ENCODE measurements around the gene PEF1.

PEF1 gene, protein sequence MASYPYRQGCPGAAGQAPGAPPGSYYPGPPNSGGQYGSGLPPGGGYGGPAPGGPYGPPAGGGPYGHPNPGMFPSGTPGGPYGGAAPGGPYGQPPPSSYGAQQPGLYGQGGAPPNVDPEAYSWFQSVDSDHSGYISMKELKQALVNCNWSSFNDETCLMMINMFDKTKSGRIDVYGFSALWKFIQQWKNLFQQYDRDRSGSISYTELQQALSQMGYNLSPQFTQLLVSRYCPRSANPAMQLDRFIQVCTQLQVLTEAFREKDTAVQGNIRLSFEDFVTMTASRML

DNA sequence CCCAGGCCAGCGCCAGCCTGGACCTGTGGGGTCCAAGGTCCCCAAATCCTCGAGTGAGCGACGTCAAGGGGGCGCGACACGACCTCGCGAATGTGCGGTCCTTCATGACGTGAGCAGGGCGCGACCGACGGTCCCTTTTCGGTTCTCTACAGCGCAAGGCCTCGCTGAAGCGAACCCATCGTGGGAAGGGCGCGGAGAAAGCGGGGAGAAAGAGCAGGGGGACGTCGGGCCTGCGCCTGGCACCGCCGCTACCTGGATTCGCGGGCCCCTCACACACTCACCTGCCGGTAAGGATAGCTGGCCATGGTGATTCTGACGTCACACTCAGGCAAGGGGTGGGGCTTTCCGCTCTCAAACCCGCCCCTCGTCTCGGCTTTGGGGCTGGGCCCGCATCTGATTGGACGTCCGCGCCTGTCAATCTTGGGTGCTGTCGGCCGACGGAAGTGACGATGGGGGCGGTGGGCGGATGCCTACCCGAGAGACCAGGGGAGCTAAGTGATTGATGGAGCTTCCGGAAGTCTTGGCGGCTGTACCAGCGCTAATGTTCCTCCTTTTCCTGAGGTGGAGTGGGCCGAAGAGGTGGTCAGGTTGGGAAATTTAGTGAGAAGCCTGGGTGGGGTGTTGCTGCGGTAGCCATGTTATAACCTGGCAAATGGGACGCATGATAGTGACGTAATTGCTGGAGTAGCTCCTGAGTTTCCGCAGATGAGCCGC, at the start of gene PEF1:
Gene PEF1, minus strand, starts transcription at position 317 of the 714 bp plus-strand sequence. Its CDS starts 12 bp downstream, at position 305.
- peak; percentile 98 for DNase-seq (ENCODE audit: low read depth in 2 of 2)

DNA sequence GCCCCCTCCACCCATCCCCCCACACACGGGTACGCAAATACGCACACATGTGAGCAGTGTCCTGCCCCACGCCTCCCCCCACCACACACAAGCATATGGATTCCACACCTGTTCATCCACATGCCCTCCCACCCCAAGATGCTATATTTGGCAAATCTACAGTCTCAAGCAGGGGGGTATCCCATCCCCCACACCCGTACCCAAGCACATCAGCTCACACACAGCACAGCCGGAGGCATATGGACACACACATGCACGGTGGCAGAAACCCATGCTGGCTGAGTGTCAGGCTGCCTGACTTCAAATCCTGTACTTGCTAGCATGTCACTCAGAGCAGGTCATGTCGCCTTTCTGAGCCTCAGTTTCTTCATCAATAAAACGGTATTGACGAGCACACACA, 48.6 kb upstream of the PEF1 start:
- DNase-seq (ENCODE audit: low read depth in 2 of 2), result no peak

DNA sequence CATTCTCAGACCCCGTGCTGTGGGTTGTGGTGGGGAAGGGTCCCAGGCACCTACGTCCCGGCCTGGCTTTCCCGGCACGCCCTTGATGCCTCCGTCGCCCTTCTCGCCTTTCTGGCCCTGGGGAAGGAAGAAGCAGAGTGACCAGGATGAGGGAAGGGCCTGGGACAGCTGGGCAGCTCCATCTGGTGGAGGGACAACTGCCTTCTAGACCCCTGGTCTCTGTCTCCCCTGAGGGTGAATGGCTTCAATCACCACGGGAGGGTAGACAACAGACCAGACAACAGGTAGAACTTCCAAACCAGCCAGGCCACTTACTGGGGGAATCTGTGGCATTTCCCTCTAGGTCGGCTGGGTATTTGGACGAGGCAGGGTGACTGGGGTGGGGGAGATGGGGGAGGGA, 47.3 kb upstream of the PEF1 start:
- DNase-seq (ENCODE audit: low read depth in 2 of 2), result no peak

DNA sequence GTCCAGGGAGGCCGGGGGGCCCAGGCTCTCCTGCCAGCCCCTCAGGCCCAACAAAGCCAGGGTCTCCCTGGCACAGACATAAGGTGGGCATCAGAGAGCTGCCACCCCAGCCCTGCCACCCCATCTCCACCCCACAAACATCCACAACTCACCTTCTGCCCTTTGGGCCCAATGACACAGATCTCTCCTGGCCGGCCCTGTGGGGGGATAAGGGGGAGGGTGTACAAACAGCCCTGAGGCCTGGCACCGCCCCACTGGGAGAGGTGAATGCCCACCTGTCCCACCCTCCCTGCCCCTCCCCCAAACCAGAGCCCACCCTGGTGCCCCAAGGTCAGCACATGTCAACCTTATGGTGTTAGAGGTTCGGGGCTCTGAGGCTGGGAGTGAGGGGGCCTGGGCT, 46.8 kb upstream of the PEF1 start:
- DNase-seq (ENCODE audit: low read depth in 2 of 2), result no peak

DNA sequence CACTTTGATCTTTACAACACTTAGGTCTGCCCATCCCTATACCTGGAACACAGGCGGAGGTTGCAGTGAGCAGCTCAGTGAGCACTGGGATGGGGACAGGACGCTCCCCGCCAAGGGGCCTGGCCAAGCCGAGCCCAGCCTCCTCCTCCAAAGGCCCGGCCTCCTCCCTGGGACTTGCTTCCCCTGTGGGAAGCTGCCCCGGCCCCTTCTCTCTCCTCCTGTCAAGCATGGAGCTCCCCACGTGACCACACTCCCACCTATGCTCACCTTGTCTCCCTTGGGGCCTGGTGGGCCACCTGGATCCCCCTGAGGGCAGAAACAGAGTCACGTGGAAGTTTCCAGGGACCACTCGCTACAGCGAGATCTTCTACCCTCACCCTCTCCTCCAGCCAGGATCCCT, 46.2 kb upstream of the PEF1 start:
- no peak for DNase-seq (ENCODE audit: low read depth in 2 of 2)

DNA sequence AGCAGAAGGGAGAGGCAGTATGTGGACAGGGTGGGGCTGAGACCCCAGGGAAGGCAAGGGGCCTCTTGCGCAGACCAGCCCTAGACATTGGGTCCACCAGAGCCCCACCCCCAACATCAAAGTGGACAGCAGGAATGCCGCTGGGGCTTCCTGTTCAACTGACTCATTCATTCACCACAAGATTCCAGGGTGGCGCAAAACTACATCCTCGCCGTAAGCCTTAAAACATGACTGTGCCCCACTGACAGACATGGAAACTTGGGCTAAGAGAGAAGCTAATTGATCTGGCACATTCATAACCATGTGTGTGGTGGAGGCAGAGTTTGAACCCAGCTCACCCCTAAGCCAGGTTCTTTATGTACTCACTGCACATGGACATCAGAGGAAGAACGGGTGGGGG, 45.2 kb upstream of the PEF1 start:
- no peak for DNase-seq (ENCODE audit: low read depth in 2 of 2)

DNA sequence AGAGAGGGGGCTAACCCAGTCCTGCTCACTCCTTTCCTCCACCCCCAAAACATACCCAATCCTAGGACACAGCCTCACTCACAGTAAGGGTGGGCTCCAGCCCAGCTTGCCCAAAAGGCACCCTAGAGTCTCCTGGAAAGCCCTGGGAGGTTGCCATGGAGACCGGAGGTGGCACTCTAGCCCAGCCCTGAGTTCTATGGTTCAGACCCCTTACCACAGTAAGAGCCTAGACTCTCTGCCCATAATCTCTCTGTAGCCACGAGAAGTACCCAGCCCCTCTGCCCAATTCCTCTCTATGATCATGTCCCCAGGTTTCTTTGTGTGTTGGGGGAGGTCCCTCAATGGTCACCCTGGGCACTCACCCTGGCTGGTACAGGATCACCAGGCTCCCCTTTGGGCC, 44.7 kb upstream of the PEF1 start:
- DNase-seq (ENCODE audit: low read depth in 2 of 2), result no peak

DNA sequence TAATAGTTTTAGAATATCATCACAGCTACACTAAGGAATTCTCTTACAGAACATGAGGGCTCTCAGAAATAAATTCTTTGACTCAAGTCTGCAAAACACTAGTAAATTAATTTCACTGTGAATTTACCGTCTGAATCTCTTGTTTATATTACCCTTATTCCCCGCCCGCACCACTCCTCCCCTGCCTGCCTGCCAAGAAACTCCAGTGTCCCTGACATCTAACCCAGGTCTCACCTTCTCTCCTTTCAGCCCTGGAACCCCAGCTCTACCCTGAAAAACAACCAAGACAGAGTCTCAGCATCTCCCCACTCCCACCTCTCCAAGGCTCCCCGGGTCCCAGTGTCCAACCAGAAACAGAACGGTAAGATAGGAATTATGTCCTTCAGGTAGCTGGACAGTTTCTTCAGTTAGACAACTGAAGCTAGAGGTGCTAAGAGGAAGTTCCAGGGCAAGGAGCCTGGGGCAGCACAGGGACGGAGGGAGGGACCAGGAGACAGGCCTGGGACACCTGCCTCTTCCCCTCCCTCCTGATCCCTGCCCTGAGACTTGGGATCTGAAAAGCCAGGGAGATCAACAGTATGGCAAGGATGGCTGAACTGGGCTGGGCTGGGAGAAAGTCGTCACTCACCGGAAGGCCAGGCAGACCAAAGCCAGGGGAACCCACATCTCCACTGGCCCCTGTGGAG, 43.7 kb upstream of the PEF1 start:
- no peak for DNase-seq (ENCODE audit: low read depth in 2 of 2)

DNA sequence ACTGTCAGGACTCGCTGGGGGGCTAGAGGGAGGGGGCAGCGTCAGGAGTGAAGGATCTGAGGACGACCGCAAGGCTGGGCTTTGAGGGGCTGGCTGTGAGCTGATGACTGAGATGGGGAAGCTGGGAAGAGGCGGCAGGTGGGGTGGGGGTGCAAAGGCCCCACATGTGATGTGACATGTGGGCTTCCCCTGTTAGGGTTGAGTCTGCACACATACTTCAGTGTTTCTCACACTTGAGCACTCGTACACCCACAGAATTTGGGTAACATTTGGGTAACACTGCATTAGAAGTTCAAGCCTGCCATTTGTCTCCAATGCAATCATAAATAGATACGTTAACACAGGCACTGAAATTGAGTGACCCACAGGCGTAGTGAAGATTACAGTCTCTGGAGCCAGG, 42.9 kb upstream of the PEF1 start:
- DNase-seq (ENCODE audit: low read depth in 2 of 2), result no peak

DNA sequence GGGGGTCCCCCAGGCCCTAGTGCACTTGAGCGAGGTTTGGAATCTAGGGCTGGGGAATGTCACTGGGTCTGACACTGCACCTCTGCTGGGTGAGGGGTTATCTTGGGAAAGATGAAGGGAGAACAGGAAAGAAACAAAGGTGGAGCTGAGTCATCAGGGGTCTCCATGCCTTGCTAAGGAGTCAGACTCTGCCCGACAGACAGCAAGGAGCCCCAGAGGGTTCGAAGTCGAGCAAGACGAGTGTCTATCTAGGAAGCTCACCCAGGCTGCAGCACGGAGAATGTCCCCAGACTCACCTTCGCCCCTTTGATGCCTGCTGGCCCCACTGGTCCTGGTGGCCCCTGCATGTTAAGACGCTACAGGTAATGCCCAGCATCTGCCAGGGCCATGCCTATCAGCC, 41.1 kb upstream of the PEF1 start:
- DNase-seq (ENCODE audit: low read depth in 2 of 2), result no peak

DNA sequence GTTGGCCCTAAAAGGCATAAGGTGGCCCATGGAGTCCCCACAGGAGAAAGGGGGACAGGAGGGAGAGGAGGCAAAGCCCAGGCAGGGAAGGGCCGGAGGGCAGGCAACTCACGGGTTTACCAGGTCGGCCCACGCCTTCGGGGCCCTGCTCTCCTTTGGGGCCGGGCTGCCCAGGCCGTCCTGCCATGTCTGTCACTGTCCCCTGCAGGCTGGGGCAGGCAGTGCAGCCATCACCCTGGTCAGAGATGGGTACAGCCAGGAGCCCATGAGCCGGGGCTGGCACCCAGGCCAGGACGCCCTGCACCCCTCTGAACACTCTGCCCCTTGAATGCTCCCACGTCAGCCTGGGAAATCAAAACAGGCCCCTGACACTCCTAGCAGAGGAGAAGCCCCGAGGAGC, 39.3 kb upstream of the PEF1 start:
- DNase-seq (ENCODE audit: low read depth in 2 of 2), result no peak

DNA sequence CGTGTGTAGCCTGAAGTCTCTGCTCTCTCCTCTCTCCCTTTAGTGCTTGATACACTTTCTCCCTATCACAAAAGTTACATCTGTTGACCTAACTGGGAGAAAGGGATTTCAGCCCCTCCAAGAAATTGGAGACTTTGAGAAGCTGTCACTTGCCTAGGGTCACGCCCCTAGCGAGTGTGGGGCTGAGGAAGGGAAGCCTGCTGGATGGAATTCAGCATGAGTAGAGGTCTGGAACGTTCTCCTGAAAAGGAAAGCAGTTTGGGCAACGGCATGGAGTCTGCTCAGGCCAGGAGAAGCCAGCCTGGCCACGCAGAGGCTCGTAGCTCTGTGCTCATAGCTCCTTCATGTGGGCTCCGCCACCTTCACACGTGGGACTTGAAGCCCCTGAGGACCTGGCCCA, 36.7 kb upstream of the PEF1 start:
- DNase-seq (ENCODE audit: low read depth in 2 of 2), result no peak

DNA sequence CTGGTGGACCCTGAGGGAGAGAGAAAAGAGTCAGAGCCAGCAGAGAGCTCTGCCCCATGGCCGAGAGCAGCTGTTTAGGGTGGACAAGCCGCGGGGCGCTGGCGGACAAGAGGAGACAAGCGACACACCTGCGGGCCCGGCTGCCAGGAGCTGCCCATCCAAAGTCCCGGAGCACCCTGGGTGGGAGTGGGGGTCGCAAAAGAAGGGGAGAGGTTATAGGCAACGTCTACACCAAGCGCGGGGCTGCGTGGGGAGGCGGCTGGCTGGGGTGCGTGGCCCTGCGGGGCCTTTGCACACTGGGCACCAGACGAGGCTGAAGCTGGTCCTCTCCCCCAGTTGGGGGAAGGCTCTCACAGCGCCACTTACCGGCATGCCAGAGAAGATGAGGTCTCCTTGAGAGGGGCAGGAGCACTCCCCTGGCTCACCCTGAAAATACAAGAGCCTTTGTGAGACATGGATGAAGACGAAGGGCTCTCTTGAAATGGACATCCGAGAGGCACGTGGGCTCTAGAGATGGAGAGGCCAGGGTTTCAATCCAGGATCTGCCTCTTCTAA, 35.1 kb upstream of the PEF1 start:
- DNase-seq (ENCODE audit: low read depth in 2 of 2), result no peak

DNA sequence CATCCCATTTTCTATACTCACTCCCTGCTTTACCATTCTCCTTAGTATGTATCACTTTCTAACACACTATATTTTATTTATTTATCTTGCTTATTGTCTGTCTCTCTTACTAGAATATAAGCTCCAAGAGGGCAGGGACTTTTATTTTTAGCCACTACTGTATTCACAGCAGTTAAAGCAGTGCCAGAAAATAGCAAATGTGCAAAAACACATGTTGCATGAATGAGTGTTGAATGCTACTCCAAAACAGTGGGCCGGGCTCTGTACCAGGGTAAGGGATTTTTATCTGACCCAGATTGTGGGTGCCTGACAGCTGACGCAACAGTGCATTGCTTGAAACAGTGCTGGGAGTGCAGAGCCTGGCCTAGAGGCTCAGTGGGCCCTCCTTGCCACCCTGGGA, 34.4 kb upstream of the PEF1 start:
- no peak for DNase-seq (ENCODE audit: low read depth in 2 of 2)

DNA sequence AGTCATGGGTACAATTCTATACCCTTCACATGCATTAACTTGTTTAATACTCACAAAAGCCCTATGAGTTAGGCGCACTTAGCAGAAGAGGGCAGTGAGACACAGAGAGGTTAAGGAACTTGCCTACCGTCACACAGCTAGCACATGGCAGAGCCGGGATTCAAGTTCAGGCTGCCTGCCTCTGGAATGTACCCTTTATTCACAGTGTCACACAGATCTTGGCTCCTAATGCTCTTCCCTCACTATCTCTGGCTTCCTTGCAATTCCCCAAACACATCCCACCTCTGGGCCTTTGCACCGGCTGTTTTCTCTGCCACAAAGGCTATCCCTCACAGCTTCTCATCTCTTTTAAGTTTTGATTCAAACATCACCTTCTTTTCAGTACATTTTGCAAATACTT, 34.0 kb upstream of the PEF1 start:
- DNase-seq (ENCODE audit: low read depth in 2 of 2), result no peak

DNA sequence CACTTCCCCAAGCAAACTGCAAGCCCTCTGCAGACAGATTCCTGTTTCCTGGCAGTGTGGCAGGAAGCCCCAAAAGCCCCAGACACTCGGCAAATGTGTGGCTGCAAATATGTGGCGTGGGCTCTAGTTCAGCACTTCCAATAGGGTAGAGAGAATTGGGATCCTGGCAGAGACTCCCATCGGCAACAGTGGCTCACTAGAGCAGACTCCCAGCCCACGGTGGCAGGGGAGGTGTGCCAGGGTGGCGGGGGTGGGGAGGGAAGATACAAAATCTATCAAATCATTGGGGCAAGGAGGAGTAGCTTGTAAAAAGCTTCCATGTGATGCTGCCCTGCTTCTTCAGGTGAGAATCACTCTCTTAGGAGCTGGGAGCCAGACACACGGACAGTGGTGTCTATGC, 33.3 kb upstream of the PEF1 start:
- no peak for DNase-seq (ENCODE audit: low read depth in 2 of 2)

DNA sequence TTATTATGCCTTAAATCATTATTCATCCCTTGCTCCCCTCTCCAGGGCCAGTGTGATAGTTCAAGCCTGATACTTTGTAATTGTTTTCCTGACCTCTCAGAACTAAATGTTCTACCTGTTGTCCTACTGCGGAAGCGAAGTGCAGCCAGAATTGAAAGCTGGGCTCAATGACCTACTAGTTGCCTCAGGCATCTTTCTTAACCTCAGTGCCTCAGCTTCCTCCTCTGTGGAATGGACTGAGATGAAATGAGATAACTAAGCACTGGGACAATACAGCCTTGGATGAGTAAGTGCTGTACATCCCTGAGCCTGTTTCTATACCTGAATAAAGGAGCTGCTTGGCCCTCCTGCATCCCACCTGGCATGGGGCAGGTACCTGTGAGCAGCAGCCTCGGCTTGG, 32.7 kb upstream of the PEF1 start:
- no peak for DNase-seq (ENCODE audit: low read depth in 2 of 2)

DNA sequence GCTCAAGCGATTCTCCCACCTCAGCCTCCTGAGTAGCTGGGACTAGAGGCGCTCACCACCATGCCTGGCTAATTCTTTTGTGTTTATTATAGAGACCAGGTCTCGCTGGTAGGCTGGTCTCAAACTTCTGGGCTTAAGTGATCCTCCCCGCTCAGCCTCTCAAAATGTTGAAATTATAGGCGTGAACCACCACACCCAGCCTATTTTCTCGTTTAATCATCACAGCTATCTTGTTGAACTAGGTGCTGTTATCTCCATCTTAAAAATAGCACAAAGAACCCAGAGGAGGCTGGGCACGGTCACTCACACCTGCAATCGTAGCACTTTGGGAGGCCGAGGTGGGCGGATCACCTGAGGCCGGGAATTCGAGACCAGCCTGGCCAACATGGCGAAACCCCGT, 31.1 kb upstream of the PEF1 start:
- DNase-seq (ENCODE audit: low read depth in 2 of 2), result no peak

DNA sequence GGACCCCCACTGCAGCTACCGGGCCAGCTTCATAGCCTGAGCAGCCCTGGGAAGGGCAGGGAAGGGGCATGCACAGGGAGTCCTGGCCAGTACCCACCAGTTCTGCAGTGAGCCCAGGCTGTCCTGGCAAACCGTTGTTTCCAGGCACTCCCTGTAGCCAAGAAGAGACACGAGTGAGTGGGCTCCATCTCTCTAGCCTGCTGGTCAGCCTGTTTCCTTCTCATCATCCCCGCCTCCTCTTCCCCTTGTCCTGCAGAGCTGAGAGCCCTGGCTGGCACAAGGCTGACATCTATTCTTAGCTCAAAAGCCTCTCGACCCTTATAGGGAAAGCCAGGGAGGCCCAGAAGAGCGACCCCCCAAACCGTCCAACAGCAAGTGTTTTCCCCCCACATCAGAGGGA, 30.5 kb upstream of the PEF1 start:
- DNase-seq (ENCODE audit: low read depth in 2 of 2), result no peak

DNA sequence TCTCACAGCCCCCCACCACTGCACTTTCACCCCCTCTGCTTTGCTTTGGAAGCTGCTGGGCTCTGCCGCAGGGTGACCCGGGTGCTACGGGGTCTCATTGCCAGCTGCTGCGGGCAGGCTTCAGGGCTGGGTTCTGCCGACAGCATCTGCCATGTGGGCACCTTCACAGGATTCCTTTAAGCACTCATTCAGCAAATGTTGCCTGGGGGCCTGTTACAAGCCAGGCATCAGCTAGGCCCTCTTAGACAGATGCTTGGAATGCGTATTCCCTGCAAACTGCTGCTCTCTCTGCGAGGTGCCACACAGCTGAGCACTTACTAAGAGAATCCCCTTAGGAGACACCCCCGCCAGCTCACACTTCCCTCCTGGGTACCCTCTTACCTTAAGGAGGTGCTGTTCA, 29.9 kb upstream of the PEF1 start:
- DNase-seq (ENCODE audit: low read depth in 2 of 2), result no peak

DNA sequence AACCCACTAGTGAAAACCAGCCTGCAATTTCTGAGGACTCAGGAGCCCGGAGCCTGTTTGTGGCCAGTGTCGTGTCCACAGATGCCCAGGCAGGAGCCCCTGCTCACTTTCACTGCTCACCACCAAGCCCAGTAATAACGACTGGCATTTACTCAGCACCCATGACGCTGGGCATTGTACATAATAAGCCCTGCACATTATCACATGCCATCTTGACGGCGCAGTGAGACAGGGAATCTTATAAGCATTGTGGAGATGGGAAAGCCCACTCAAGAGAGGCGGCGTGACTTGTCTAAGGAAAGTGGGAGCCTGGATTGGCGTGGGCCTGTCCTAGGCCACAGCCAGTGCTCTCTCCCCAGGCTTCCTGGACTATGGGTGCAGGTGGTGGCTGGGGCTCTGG, 28.8 kb upstream of the PEF1 start:
- DNase-seq (ENCODE audit: low read depth in 2 of 2), result no peak

DNA sequence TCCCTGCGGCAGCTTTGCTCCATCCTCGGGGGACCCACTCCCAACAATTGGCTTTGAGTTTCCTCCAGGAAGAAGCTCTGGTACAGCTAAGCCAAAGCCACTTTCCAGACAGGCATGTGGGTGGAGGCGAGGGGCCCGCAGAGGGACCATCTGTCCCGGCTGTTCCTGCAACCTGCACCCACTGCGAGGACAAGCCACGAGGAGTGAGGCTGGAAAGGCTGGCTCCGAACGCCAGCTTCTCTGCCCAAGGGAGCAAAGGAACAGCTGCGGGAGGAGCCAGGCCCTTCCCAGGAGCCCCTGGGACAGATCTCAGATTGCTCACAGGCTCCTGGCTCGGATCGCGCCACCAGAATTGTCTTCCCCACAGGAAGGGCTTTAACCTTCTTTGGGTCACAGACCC, 28.3 kb upstream of the PEF1 start:
- no peak for DNase-seq (ENCODE audit: low read depth in 2 of 2)

Data from stimulated activated CD8-positive, alpha-beta memory T cell treated with anti-CD3 and anti-CD28 coated beads, Interleukin-15, amount 100 ng/mL, for 48 hours (primary cell).